Neural cell (in vitro differentiated cells): ENCODE results near the gene GSG1L. TPM values are rescaled to one million over a fixed set of nuclear protein-coding genes. Genes with fewer than 3 reads are reported as not detected.

Experiments used
- H2AFZ ChIP-seq: fragments of 200-600, 300-800 bp; sonication (generic), shearing (Covaris generic); 2 replicates; pipeline ENCODE4 v1.6.0; 2014; ENCODE audit warnings: low read depth, mild to moderate bottlenecking, antibody characterized with exemption, low read length, moderate library complexity
- H3F3A ChIP-seq: fragments of 200-600 bp; shearing (Covaris generic); 2 replicates; pipeline ENCODE4 v1.6.1; 2016; ENCODE audit warnings: mild to moderate bottlenecking, moderate library complexity, mixed read lengths, antibody characterized with exemption, low read length; ENCODE audit not compliant: insufficient read depth, poor library complexity, severe bottlenecking
- H3K27ac ChIP-seq: fragments of 200-600, 300-800 bp; sonication (generic), shearing (Covaris generic); 2 replicates; pipeline ENCODE4 v1.5.1; 2014; ENCODE audit warnings: mild to moderate bottlenecking, low read length, moderate library complexity
- H3K27me3 ChIP-seq: fragments of 300-800, 200-600 bp; sonication (generic), shearing (Covaris generic); 2 replicates; pipeline ENCODE4 v1.6.0; 2014; ENCODE audit warnings: mild to moderate bottlenecking, low read depth, low read length, moderate library complexity; ENCODE audit not compliant: insufficient read depth
- H3K36me3 ChIP-seq: fragments of 300-800, 200-600 bp; sonication (generic), shearing (Covaris generic); 2 replicates; pipeline ENCODE4 v1.5.1; 2014; ENCODE audit warnings: mild to moderate bottlenecking, antibody characterized with exemption, low read length, moderate library complexity; ENCODE audit not compliant: insufficient read depth
- H3K4me2 ChIP-seq: fragments of 300-800, 200-600 bp; sonication (generic), shearing (Covaris generic); 2 replicates; pipeline ENCODE4 v1.6.0; 2014; ENCODE audit warnings: mild to moderate bottlenecking, low read length
- H3K4me3 ChIP-seq: fragments of 300-800, 200-600 bp; sonication (generic), shearing (Covaris generic); 2 replicates; pipeline ENCODE4 v1.5.1; 2014; ENCODE audit warnings: mild to moderate bottlenecking, low read length, moderate library complexity
- H3K79me2 ChIP-seq: fragments of 200-600 bp; shearing (Covaris generic); replicated peaks from 2 replicates; pipeline ENCODE4 v1.6.0; 2014; ENCODE audit warnings: mild to moderate bottlenecking, low read length, moderate library complexity; ENCODE audit not compliant: insufficient read depth
- H3K9ac ChIP-seq: fragments of 300-800, 200-600 bp; sonication (generic), shearing (Covaris generic); 2 replicates; pipeline ENCODE4 v1.6.1; 2016; ENCODE audit warnings: mild to moderate bottlenecking, low read length, mixed read lengths
- H3K9me2 ChIP-seq: fragments of 200-600 bp; shearing (Covaris generic); 2 replicates; pipeline ENCODE4 v1.6.1; 2016; ENCODE audit warnings: mild to moderate bottlenecking, low read length, mixed read lengths; ENCODE audit not compliant: insufficient read depth
- H3K9me3 ChIP-seq: fragments of 200-600, 300-800 bp; sonication (generic), shearing (Covaris generic); 2 replicates; pipeline ENCODE4 v1.6.1; 2016; ENCODE audit warnings: mild to moderate bottlenecking, mixed run types, low read length, moderate library complexity, mixed read lengths
- H4K20me1 ChIP-seq: fragments of 200-600 bp; shearing (Covaris generic); 2 replicates; pipeline ENCODE4 v1.6.1; 2016; ENCODE audit warnings: mild to moderate bottlenecking, mixed run types; ENCODE audit not compliant: insufficient read depth
- CTCF ChIP-seq: fragments of 450-650 bp; IDR thresholded peaks from 2 replicates; pipeline ENCODE4 v1.5.1; 2014; ENCODE audit warnings: antibody characterized with exemption, mild to moderate bottlenecking, moderate library complexity; ENCODE audit not compliant: poor library complexity, severe bottlenecking
- EP300 ChIP-seq: fragments of 450-650 bp; conservative IDR thresholded peaks from 2 replicates; pipeline ENCODE4 v1.6.1; 2014; ENCODE audit warnings: antibody characterized with exemption, mild to moderate bottlenecking, moderate library complexity; ENCODE audit not compliant: poor library complexity, severe bottlenecking
- EZH2 ChIP-seq: fragments of 200-600, 300-800 bp; shearing (Covaris generic), sonication (generic); IDR thresholded peaks from 2 replicates; pipeline ENCODE4 v1.6.1; 2014; ENCODE audit warnings: antibody characterized with exemption, low read length, borderline replicate concordance, mild to moderate bottlenecking; ENCODE audit not compliant: insufficient read depth, poor library complexity, severe bottlenecking
- POLR2AphosphoS5 ChIP-seq: IDR thresholded peaks from 2 replicates; pipeline ENCODE4 v1.6.1; 2012
- RAD21 ChIP-seq: fragments of 450-650 bp; conservative IDR thresholded peaks from 2 replicates; pipeline ENCODE4 v1.6.1; 2014; ENCODE audit warnings: antibody characterized with exemption, mild to moderate bottlenecking, moderate library complexity
- TAF1 ChIP-seq: IDR thresholded peaks from 2 replicates; pipeline ENCODE4 v1.6.1; 2012; ENCODE audit warnings: low read depth
- polyA plus RNA-seq: library from polyadenylated mRNA; depleted of rRNA; stranded (reverse); fragments of >200 nt; gene quantifications from 2 replicates; pipeline ENCODE4 v1.2.3, GENCODE V29; 2014
- TF ChIP-seq, protein P1 (sequence below): IDR thresholded peaks from 2 replicates; pipeline ENCODE4 v1.6.1; 2012; ENCODE audit warnings: borderline replicate concordance

GSG1L gene
- polyA plus RNA-seq, 1 donor from 2014 or later = 0.85 TPM

GRCh38 chr16:28062847-28063521 lies 530 bp downstream of the GSG1L start:
- no peaks in the 10 kb centered on the region for H3K79me2 ChIP-seq
- H3K4me2 ChIP-seq = no peak overlapping the region
- H3K4me3 ChIP-seq = peak overlapping the region; percentile 59
- H4K20me1 ChIP-seq = no peaks in the 10 kb centered on the region
- no peaks in the 10 kb centered on the region for H3F3A ChIP-seq
- no peaks in the 10 kb centered on the region for H3K36me3 ChIP-seq
- no peak overlapping the region for H2AFZ ChIP-seq
- no peaks in the 10 kb centered on the region for H3K9me2 ChIP-seq
- H3K27me3 ChIP-seq = peaks cover 61% of the 10 kb centered on the region
- no peak overlapping the region for H3K27ac ChIP-seq
- TF ChIP-seq CTCF (peak; percentile 13), EZH2 (no peak)
- no peaks in the 10 kb centered on the region for H3K9me3 ChIP-seq
- H3K9ac ChIP-seq = no peak overlapping the region

- H3K9me3 ChIP-seq = no peaks in the 10 kb centered on the region
- no peaks in the 10 kb centered on the region for H3K9me2 ChIP-seq
- peaks cover 61% of the 10 kb centered on the region for H3K27me3 ChIP-seq
- no peak overlapping the region for H3K4me2 ChIP-seq
- TF ChIP-seq, protein P1, sequence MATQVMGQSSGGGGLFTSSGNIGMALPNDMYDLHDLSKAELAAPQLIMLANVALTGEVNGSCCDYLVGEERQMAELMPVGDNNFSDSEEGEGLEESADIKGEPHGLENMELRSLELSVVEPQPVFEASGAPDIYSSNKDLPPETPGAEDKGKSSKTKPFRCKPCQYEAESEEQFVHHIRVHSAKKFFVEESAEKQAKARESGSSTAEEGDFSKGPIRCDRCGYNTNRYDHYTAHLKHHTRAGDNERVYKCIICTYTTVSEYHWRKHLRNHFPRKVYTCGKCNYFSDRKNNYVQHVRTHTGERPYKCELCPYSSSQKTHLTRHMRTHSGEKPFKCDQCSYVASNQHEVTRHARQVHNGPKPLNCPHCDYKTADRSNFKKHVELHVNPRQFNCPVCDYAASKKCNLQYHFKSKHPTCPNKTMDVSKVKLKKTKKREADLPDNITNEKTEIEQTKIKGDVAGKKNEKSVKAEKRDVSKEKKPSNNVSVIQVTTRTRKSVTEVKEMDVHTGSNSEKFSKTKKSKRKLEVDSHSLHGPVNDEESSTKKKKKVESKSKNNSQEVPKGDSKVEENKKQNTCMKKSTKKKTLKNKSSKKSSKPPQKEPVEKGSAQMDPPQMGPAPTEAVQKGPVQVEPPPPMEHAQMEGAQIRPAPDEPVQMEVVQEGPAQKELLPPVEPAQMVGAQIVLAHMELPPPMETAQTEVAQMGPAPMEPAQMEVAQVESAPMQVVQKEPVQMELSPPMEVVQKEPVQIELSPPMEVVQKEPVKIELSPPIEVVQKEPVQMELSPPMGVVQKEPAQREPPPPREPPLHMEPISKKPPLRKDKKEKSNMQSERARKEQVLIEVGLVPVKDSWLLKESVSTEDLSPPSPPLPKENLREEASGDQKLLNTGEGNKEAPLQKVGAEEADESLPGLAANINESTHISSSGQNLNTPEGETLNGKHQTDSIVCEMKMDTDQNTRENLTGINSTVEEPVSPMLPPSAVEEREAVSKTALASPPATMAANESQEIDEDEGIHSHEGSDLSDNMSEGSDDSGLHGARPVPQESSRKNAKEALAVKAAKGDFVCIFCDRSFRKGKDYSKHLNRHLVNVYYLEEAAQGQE = no peak
- TF ChIP-seq TAF1 (no peak), EZH2 (no peak), RAD21 (no peak)
- H4K20me1 ChIP-seq = no peaks in the 10 kb centered on the region
- no peaks in the 10 kb centered on the region for H3K36me3 ChIP-seq
- peak overlapping the region; percentile 59 for H3K4me3 ChIP-seq
- no peaks in the 10 kb centered on the region for H3F3A ChIP-seq
- no peak overlapping the region for H3K27ac ChIP-seq
- no peak overlapping the region for H2AFZ ChIP-seq
- no peak overlapping the region for H3K9ac ChIP-seq
- no peaks in the 10 kb centered on the region for H3K79me2 ChIP-seq
These were observed 1.2 kb downstream of the GSG1L start for GRCh38 chr16:28062261-28062846.

GRCh38 chr16:28061352-28062101 lies 2.0 kb downstream of the GSG1L start:
- peaks cover 61% of the 10 kb centered on the region for H3K27me3 ChIP-seq
- no peaks in the 10 kb centered on the region for H3F3A ChIP-seq
- H3K27ac ChIP-seq = no peak overlapping the region
- TF ChIP-seq CTCF = no peak
- TF ChIP-seq, protein P1 = no peak
- TF ChIP-seq RAD21 = no peak
- no peak for TF ChIP-seq TAF1
- no peak for TF ChIP-seq POLR2AphosphoS5
- TF ChIP-seq EZH2 = no peak
- no peak for TF ChIP-seq EP300

More at GRCh38 chr16:28061352-28062101, 2.0 kb downstream of the GSG1L start:
- H2AFZ ChIP-seq = no peak overlapping the region
- H3K4me2 ChIP-seq = no peak overlapping the region
- H4K20me1 ChIP-seq = no peaks in the 10 kb centered on the region
- no peak overlapping the region for H3K9ac ChIP-seq
- no peaks in the 10 kb centered on the region for H3K79me2 ChIP-seq
- no peaks in the 10 kb centered on the region for H3K36me3 ChIP-seq
- H3K4me3 ChIP-seq = no peak overlapping the region
- no peaks in the 10 kb centered on the region for H3K9me2 ChIP-seq
- no peaks in the 10 kb centered on the region for H3K9me3 ChIP-seq
